CD4-positive, alpha-beta T cell (primary cell): ENCODE data around the gene CAPN15. TPM values are rescaled to one million over a fixed set of nuclear protein-coding genes. Genes with fewer than 3 reads are reported as not detected.
"Not testable (repeated sequence)": the region's sequence is repeated elsewhere in the genome, so short reads cannot be mapped to it uniquely, and the experiment has no call there.

Experiments used
- ATAC-seq: fragments of 200-7000 bp; cut with Tn5 transposase; one replicate; pipeline ENCODE4 v1.10.0; 2022; ENCODE audit warnings: mild to moderate bottlenecking; ENCODE audit not compliant: poor library complexity
- CTCF ChIA-PET: fragments of 350-600 bp; sonication (Branson Sonifier 250); formaldehyde crosslinking; loops from one replicate; lab custom pipeline; 2021; ENCODE audit warnings: antibody characterized with exemption, inconsistent platforms; lab: Charles Lee
- POLR2A ChIA-PET: fragments of 350-600 bp; sonication (Branson Sonifier 250); formaldehyde crosslinking; loops from one replicate; lab custom pipeline; 2021; ENCODE audit warnings: antibody characterized with exemption, inconsistent platforms; lab: Charles Lee
- DNase-seq, 14 experiments: peaks; one replicate each; pipeline ENCODE4 v3.0.0-alpha.2; 2013 to 2020; ENCODE audit warnings: mixed read lengths in 2 of 14
- H3K27ac ChIP-seq, 2 donors: one replicate each; pipeline versions ENCODE4 v1.5.1 to v1.7.0; 2013; ENCODE audit warnings: low read length in 2 of 2, low read depth in 1 of 2, mild to moderate bottlenecking in 1 of 2
- H3K27me3 ChIP-seq, 2 experiments: 1 replicate in 1 of 2; 2 replicates in 1 of 2; pipeline versions ENCODE4 v1.6.1 to v1.7.0; 2013; ENCODE audit warnings: low read length in 2 of 2, control low read depth in 1 of 2, mild to moderate bottlenecking in 1 of 2, moderate library complexity in 1 of 2; ENCODE audit not compliant: insufficient read depth in 2 of 2, control insufficient read depth in 1 of 2
- H3K36me3 ChIP-seq: one replicate; pipeline ENCODE4 v1.6.1; 2013; ENCODE audit warnings: low read length, control low read depth; ENCODE audit not compliant: insufficient read depth
- H3K4me1 ChIP-seq: one replicate; pipeline ENCODE4 v1.6.1; 2013; ENCODE audit warnings: low read length, control low read depth; ENCODE audit not compliant: insufficient read depth
- H3K4me3 ChIP-seq: one replicate; pipeline ENCODE4 v1.5.1; 2013; ENCODE audit warnings: mild to moderate bottlenecking, low read length, moderate library complexity
- H3K9me3 ChIP-seq, 2 experiments: 1 replicate in 1 of 2; 2 replicates in 1 of 2; pipeline versions ENCODE4 v1.6.1 to v1.7.0; 2013; ENCODE audit warnings: low read length in 2 of 2, mild to moderate bottlenecking in 2 of 2, control low read depth in 1 of 2, moderate library complexity in 1 of 2; ENCODE audit not compliant: control insufficient read depth in 1 of 2, insufficient read depth in 1 of 2
- H3K27ac Mint-ChIP-seq: one replicate; pipeline ENCODE4 v1.8.0; 2020; ENCODE audit warnings: mixed read lengths
- H3K27me3 Mint-ChIP-seq: one replicate; pipeline ENCODE4 v1.8.0; 2021; ENCODE audit warnings: mixed read lengths
- H3K36me3 Mint-ChIP-seq: one replicate; pipeline ENCODE4 v1.8.0; 2021; ENCODE audit warnings: low read depth, mixed read lengths
- H3K4me1 Mint-ChIP-seq: one replicate; pipeline ENCODE4 v1.8.0; 2021; ENCODE audit warnings: low read depth, mixed read lengths
- H3K4me3 Mint-ChIP-seq: one replicate; pipeline ENCODE4 v1.8.0; 2020; ENCODE audit warnings: mild to moderate bottlenecking, mixed read lengths
- H3K9me3 Mint-ChIP-seq: one replicate; pipeline ENCODE4 v1.8.0; 2020; ENCODE audit warnings: mixed read lengths
- CTCF ChIP-seq: fragments of 200-600 bp; IDR thresholded peaks from one replicate; pipeline ENCODE4 v1.8.0; 2022; ENCODE audit warnings: antibody characterized with exemption, mild to moderate bottlenecking
- intact Hi-C, 2 experiments: fragments of 100-400 bp; cut with DNase I in 1 of 2; cut with micrococcal nuclease in 1 of 2; formaldehyde crosslinking; loops; one replicate each; pipeline versions ENCODE4 v1.15.1 to v1.9.0; 2023 to 2025; cut with DNase I, micrococcal nuclease
- polyA plus RNA-seq, 2 donors: library from polyadenylated mRNA; unstranded; fragments of 120-200 nt; gene quantifications; one replicate each; pipeline ENCODE4 v1.2.1, GENCODE V29; 2013
- total RNA-seq, 174 experiments: library from RNA in 2 of 174; stranded (reverse) in 2 of 174; gene quantifications; one replicate each; pipeline ENCODE4 v1.2.3 and lab custom pipeline; 2021 to 2026

Gene CAPN15
- total RNA-seq (10 to 100 TPM; 35.5 to 36.9 TPM), total RNA-seq (lab: John Stamatoyannopoulos, UW) (34.0 to 396 (median 89.4) reads per million in 172 experiments)
- polyA plus RNA-seq (2013, experiment 1 of 2), result 35.6 TPM
- 47.3 TPM for polyA plus RNA-seq (2013, experiment 2 of 2)

GRCh38 chr16:527015-527903, at the start of gene CAPN15:
CAPN15 (plus strand) TSS chr16:527712; CDS start chr16:546839, 19,127 bp downstream.
- H3K9me3 Mint-ChIP-seq, result no peaks in the 10 kb centered on the region
- Histone ChIP-seq H3K27me3 (no peaks in the 10 kb centered on the region), H3K36me3 (no peaks in the 10 kb centered on the region), H3K4me1 (peaks cover 50% of the 10 kb centered on the region), H3K9me3 (no peaks in the 10 kb centered on the region), H3K4me3 (peak within 1 kb of the TSS; percentile 83), H3K27ac (peak within 1 kb of the TSS; percentile 73 to 84)
- no peaks in the 10 kb centered on the region for H3K27me3 Mint-ChIP-seq
- CTCF ChIA-PET, result interaction anchor here (0.8 to 1.0 kb wide), 2 partner anchors 109 to 126 kb away, joined by 3 read pairs; partner anchors contain the start of genes DECR2 and METTL26
- DNase-seq, result peak; percentile 71 to 94 (median 81)
- TF ChIP-seq CTCF, result no peak
- POLR2A ChIA-PET, result interaction anchor here (0.6 to 1.3 kb wide), 11 partner anchors 40 to 261 kb away, joined by 3 to 11 read pairs (median 4); partner anchors contain the start of genes CHTF18, METTL26, NHLRC4 and PIGQ
- ATAC-seq, result peak; percentile 87
- peak within 1 kb of the TSS; percentile 80 for H3K27ac Mint-ChIP-seq
- H3K4me3 Mint-ChIP-seq, result peak within 1 kb of the TSS; percentile 90
- peaks cover 25% of the 10 kb centered on the region for H3K4me1 Mint-ChIP-seq
- H3K36me3 Mint-ChIP-seq, result no peaks in the 10 kb centered on the region
- intact Hi-C loops, result loop anchor here (1.0 to 5.0 kb wide), 7 partner anchors 42 to 300 kb away; partner anchors contain the start of genes LUC7L (in 1 of the 2), METTL26 (in 1 of the 2), PGAP6 (in 1 of the 2) and PIGQ (in 1 of the 2)

DNA sequence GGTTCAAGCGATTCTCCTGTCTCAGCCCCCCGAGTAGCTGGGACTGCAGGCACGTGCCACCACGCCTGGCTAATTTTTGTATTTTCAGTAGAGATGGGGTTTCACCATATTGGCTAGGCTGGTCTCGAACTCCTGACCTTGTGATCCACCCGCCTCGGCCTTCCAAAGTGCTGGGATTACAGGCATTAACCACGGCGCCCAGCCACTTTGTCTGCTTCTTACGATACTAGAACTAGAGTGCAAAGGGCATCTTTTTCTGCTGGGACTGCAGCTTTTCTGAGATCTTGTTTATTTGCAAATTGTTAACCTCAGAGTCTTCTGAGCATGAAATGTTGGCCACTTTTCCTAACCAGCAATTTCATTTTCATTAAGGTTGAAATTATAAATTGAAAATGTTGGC, 49.2 kb upstream of the CAPN15 start:
- H3K9me3 Mint-ChIP-seq, H3K9me3 ChIP-seq, H3K27ac Mint-ChIP-seq, H3K4me1 Mint-ChIP-seq, intact Hi-C loops, H3K36me3 ChIP-seq, H3K4me1 ChIP-seq, H3K27me3 Mint-ChIP-seq, POLR2A ChIA-PET, H3K27ac ChIP-seq, DNase-seq, H3K36me3 Mint-ChIP-seq, ATAC-seq, H3K4me3 ChIP-seq, H3K4me3 Mint-ChIP-seq, H3K27me3 ChIP-seq: not testable (repeated sequence)
- CTCF ChIA-PET, result interaction anchor here (0.7 kb wide), 1 partner anchor 29 kb away, joined by 3 read pairs; no protein-coding TSS in a partner anchor

DNA sequence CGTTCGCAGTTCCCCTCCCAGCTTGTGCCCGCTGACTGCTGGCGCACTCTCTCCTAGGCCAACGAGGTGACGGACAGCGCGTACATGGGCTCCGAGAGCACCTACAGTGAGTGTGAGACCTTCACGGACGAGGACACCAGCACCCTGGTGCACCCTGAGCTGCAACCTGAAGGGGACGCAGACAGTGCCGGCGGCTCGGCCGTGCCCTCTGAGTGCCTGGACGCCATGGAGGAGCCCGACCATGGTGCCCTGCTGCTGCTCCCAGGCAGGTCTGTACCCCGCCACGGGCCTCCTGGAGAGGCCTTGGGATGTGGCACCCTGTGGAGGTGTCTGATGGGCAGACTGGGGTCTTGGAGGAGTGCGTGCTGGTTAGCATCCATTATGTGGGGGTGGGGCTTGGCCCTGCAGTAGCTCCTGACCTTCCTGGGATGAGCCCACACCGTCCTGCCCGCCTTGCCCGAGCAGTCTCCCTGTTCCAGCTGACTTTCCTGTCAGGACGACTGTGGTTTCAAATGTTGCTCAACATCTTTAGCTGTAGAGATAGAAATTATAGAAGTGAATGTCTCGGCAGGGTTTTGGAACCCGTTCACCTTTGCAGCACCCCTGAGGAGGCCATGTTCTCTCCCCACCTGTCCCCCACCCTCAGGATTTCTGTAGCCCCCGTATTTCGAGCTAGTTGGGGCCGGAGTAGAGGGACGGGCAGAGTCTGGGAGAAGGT, 44.9 kb upstream of the CAPN15 start:
- no peak for DNase-seq
- POLR2A ChIA-PET, result no interaction called here
- CTCF ChIA-PET, result no interaction called here
- intact Hi-C loops, result no loop called here
- no peak for ATAC-seq
- Histone ChIP-seq H3K4me3 (no peak overlapping the region), H3K4me1 (no peaks in the 10 kb centered on the region), H3K27ac (no peak overlapping the region), H3K36me3 (peaks cover 15% of the 10 kb centered on the region), H3K27me3 (no peaks in the 10 kb centered on the region), H3K9me3 (no peaks in the 10 kb centered on the region)
- no peaks in the 10 kb centered on the region for H3K4me1 Mint-ChIP-seq
- H3K36me3 Mint-ChIP-seq, result peaks cover 6% of the 10 kb centered on the region
- no peak overlapping the region for H3K27ac Mint-ChIP-seq
- no peaks in the 10 kb centered on the region for H3K9me3 Mint-ChIP-seq
- no peak overlapping the region for H3K4me3 Mint-ChIP-seq
- no peaks in the 10 kb centered on the region for H3K27me3 Mint-ChIP-seq
- TF ChIP-seq CTCF, result no peak
